Measurements from ENCODE around the gene FER.

DNA sequence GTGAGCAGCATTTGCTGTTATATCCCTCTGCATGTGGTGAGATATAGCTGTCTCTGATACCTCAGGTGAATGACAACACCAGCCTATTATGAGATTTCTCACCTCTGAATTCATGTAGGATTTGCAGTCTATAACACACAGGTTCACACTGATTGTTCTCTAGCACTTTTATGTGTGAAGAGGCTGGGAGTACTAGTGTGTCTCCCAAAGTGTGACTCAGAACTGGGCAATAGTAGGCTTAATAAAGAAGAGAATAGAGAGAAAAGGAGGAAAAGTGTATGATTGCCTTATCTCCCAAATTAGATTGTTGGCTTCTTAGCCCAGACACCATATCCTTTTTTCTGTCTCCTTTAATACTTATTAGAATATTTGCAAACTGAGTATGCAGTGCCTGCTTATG lies 430.1 kb downstream of the FER start:
- TF ChIP-seq POLR2AphosphoS5 (IDR thresholded peaks at IDR 0.05) (no peak), POLR2A (IDR thresholded peaks at IDR 0.05) (no peak)
- TF ChIP-seq, protein P1, sequence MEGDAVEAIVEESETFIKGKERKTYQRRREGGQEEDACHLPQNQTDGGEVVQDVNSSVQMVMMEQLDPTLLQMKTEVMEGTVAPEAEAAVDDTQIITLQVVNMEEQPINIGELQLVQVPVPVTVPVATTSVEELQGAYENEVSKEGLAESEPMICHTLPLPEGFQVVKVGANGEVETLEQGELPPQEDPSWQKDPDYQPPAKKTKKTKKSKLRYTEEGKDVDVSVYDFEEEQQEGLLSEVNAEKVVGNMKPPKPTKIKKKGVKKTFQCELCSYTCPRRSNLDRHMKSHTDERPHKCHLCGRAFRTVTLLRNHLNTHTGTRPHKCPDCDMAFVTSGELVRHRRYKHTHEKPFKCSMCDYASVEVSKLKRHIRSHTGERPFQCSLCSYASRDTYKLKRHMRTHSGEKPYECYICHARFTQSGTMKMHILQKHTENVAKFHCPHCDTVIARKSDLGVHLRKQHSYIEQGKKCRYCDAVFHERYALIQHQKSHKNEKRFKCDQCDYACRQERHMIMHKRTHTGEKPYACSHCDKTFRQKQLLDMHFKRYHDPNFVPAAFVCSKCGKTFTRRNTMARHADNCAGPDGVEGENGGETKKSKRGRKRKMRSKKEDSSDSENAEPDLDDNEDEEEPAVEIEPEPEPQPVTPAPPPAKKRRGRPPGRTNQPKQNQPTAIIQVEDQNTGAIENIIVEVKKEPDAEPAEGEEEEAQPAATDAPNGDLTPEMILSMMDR (IDR thresholded peaks at IDR 0.05), result no peak
